Stimulated activated CD4-positive, alpha-beta T cell treated with anti-CD3 and anti-CD28 coated beads, Interleukin-12 subunit alpha, Interleukin-12 subunit beta, amount 100 ng/mL, for 4 hours (primary cell): ENCODE measurements around the gene TXNDC17.
A peak's percentile ranks its signal among the peaks of the same experiment; 100 is the strongest.
"Not testable (repeated sequence)": the region's sequence is repeated elsewhere in the genome, so short reads cannot be mapped to it uniquely, and the experiment has no call there.

Source experiments
- DNase-seq: peaks from one replicate; pipeline ENCODE4 v3.0.0-alpha.2; 2020

TXNDC17 gene

GRCh38 chr17:6640536-6641246 lies at the start of gene TXNDC17, which contains the start of gene KIAA0753:
Gene TXNDC17 (plus strand): TSS chr17:6641060. CDS start chr17:6641083, 23 bp downstream.
Gene KIAA0753 (minus strand): TSS chr17:6640711. CDS start chr17:6635103, 5,608 bp downstream.
- DNase-seq: peak; percentile 90

GRCh38 chr17:6591599-6592158 lies 49.2 kb upstream of the TXNDC17 start:
- no peak for DNase-seq

GRCh38 chr17:6592173-6592572 lies 48.7 kb upstream of the TXNDC17 start:
- no peak for DNase-seq

- DNase-seq: not testable (repeated sequence)
Measured at GRCh38 chr17:6593371-6593770, 47.5 kb upstream of the TXNDC17 start.

- no peak for DNase-seq
Measured at GRCh38 chr17:6596081-6596480, 44.8 kb upstream of the TXNDC17 start.

GRCh38 chr17:6596511-6596910 lies 44.3 kb upstream of the TXNDC17 start:
- no peak for DNase-seq

GRCh38 chr17:6596941-6597340 lies 43.9 kb upstream of the TXNDC17 start:
- no peak for DNase-seq

GRCh38 chr17:6597727-6598126 lies 43.1 kb upstream of the TXNDC17 start:
- DNase-seq: no peak

GRCh38 chr17:6599364-6599763 lies 41.5 kb upstream of the TXNDC17 start:
- DNase-seq: no peak

GRCh38 chr17:6602141-6602540 lies 38.7 kb upstream of the TXNDC17 start:
- DNase-seq: no peak

GRCh38 chr17:6603744-6604325 lies 37.0 kb upstream of the TXNDC17 start:
- DNase-seq: no peak

- no peak for DNase-seq
Measured at GRCh38 chr17:6605142-6605541, 35.7 kb upstream of the TXNDC17 start.

GRCh38 chr17:6608321-6608720 lies 32.5 kb upstream of the TXNDC17 start:
- no peak for DNase-seq

- DNase-seq: no peak
Measured at GRCh38 chr17:6610011-6610410, 30.8 kb upstream of the TXNDC17 start.

GRCh38 chr17:6611231-6611630 lies 29.6 kb upstream of the TXNDC17 start:
- no peak for DNase-seq

- DNase-seq: no peak
Measured at GRCh38 chr17:6623941-6624340, 16.9 kb upstream of the TXNDC17 start.

- no peak for DNase-seq
Measured at GRCh38 chr17:6626616-6627015, 14.2 kb upstream of the TXNDC17 start.

GRCh38 chr17:6627019-6627418 lies 13.8 kb upstream of the TXNDC17 start:
- DNase-seq: no peak

- no peak for DNase-seq
Measured at GRCh38 chr17:6630390-6630789, 10.5 kb upstream of the TXNDC17 start.

- no peak for DNase-seq
Measured at GRCh38 chr17:6632530-6632929, 8.3 kb upstream of the TXNDC17 start.

GRCh38 chr17:6633263-6633662 lies 7.6 kb upstream of the TXNDC17 start:
- DNase-seq: no peak

- no peak for DNase-seq
Measured at GRCh38 chr17:6636105-6636504, 4.8 kb upstream of the TXNDC17 start.

GRCh38 chr17:6636616-6637457 lies 4.0 kb upstream of the TXNDC17 start:
- DNase-seq: no peak
